HepG2 (cell line): Measurements from ENCODE around the gene ATP1A2. TPM values are rescaled to one million over a fixed set of nuclear protein-coding genes. Genes with fewer than 3 reads are reported as not detected.

Source experiments
- EEA1 ChIP-seq: sonication (generic); formaldehyde crosslinking; IDR thresholded peaks from 2 replicates; pipeline ENCODE4 v1.5.1; 2020; ENCODE audit warnings: mild to moderate bottlenecking, missing genetic modification reagents, borderline replicate concordance
- EZH2 ChIP-seq: conservative IDR thresholded peaks from 2 replicates; pipeline ENCODE4 v1.6.1; 2012; ENCODE audit warnings: mild to moderate bottlenecking, low read depth, low read length, moderate library complexity
- FOXA3 ChIP-seq: IDR thresholded peaks from 2 replicates; pipeline ENCODE4 v1.6.1; 2016; ENCODE audit warnings: missing genetic modification reagents, missing compliant biosample characterization
- MXI1 ChIP-seq: IDR thresholded peaks from 3 replicates; pipeline ENCODE4 v1.6.1; 2012; ENCODE audit warnings: low read depth, low read length, inconsistent platforms, borderline replicate concordance
- NFIB ChIP-seq: sonication (generic); formaldehyde crosslinking; IDR thresholded peaks from 2 replicates; pipeline ENCODE4 v1.9.0; 2021; ENCODE audit warnings: missing genetic modification reagents, mild to moderate bottlenecking, borderline replicate concordance
- NKX3-1 ChIP-seq: sonication (generic); formaldehyde crosslinking; IDR thresholded peaks from 2 replicates; pipeline ENCODE4 v1.5.0; 2020; ENCODE audit warnings: missing genetic modification reagents
- SALL1 ChIP-seq: sonication (generic); formaldehyde crosslinking; IDR thresholded peaks from 2 replicates; pipeline ENCODE4 v1.8.0; 2022; ENCODE audit warnings: mild to moderate bottlenecking, missing genetic modification reagents
- SNRNP70 ChIP-seq: fragments of 200-400 bp; formaldehyde crosslinking; IDR thresholded peaks from 2 replicates; pipeline ENCODE4 v1.6.1; 2017; ENCODE audit warnings: mild to moderate bottlenecking, low read depth, low read length, moderate library complexity
- THYN1 ChIP-seq: sonication (generic); formaldehyde crosslinking; IDR thresholded peaks from 2 replicates; pipeline ENCODE4 v1.8.1; 2023; ENCODE audit warnings: low read depth, mild to moderate bottlenecking, moderate library complexity, missing genetic modification reagents, borderline replicate concordance
- ZBTB20 ChIP-seq: sonication (generic); formaldehyde crosslinking; IDR thresholded peaks from 2 replicates; pipeline ENCODE4 v1.8.1; 2023; ENCODE audit warnings: missing genetic modification reagents, low read depth, mild to moderate bottlenecking, borderline replicate concordance
- ZC3H4 ChIP-seq: sonication (generic); formaldehyde crosslinking; IDR thresholded peaks from 2 replicates; pipeline ENCODE4 v1.4.0; 2020; ENCODE audit warnings: missing genetic modification reagents, borderline replicate concordance
- ZNF343 ChIP-seq: sonication (generic); formaldehyde crosslinking; IDR thresholded peaks from 2 replicates; pipeline ENCODE4 v1.4.0; 2020; ENCODE audit warnings: mild to moderate bottlenecking, missing genetic modification reagents
- ZNF496 ChIP-seq: sonication (generic); formaldehyde crosslinking; IDR thresholded peaks from 2 replicates; pipeline ENCODE4 v1.8.1; 2023; ENCODE audit warnings: mild to moderate bottlenecking, moderate library complexity, missing genetic modification reagents; ENCODE audit not compliant: insufficient replicate concordance
- ZNF510 ChIP-seq: sonication (generic); formaldehyde crosslinking; IDR thresholded peaks from 2 replicates; pipeline ENCODE4 v1.4.0; 2020; ENCODE audit warnings: low read depth, mild to moderate bottlenecking, missing genetic modification reagents
- ZNF572 ChIP-seq: sonication (generic); formaldehyde crosslinking; IDR thresholded peaks from 2 replicates; pipeline ENCODE4 v1.5.1; 2020; ENCODE audit warnings: mild to moderate bottlenecking, missing genetic modification reagents
- polyA plus RNA-seq, 8 experiments: library from polyadenylated mRNA; depleted of rRNA in 3 of 8; stranded (reverse) in 7 of 8; unstranded in 1 of 8; fragments of >200 nt; fragmentation: Illumina TruSeq in 4 of 8; extraction: Trizol in 4 of 8; gene quantifications; 2 replicates each; pipeline versions ENCODE4 v1.2.1 to v1.2.3, GENCODE V29; 2011 to 2016; ENCODE audit warnings: low read depth in 4 of 8, missing spikeins in 1 of 8, mixed read lengths in 1 of 8; ENCODE audit not compliant: insufficient read depth in 1 of 8
- total RNA-seq, 5 experiments: library from RNA; depleted of rRNA; stranded (reverse); fragments of >200 nt; fragmentation: Illumina TruSeq; extraction: Trizol; gene quantifications; 2 replicates each; pipeline ENCODE4 v1.2.3, GENCODE V29; 2016; ENCODE audit warnings: low read depth in 1 of 5
- TF ChIP-seq, protein P1 (sequence below): IDR thresholded peaks from 2 replicates; pipeline ENCODE4 v1.6.1; 2012; ENCODE audit warnings: low read length, improper control_type of control experiment
- TF ChIP-seq, protein P2 (sequence below): sonication (generic); formaldehyde crosslinking; IDR thresholded peaks from 2 replicates; pipeline ENCODE4 v1.4.0; 2020; ENCODE audit warnings: missing genetic modification reagents
- TF ChIP-seq, protein P3 (sequence below): sonication (generic); formaldehyde crosslinking; IDR thresholded peaks from 2 replicates; pipeline ENCODE4 v1.5.1; 2020; ENCODE audit warnings: missing genetic modification reagents, mild to moderate bottlenecking, borderline replicate concordance
- TF ChIP-seq, protein P4 (sequence below): sonication (generic); formaldehyde crosslinking; IDR thresholded peaks from 2 replicates; pipeline ENCODE4 v1.5.0; 2020; ENCODE audit warnings: mild to moderate bottlenecking, missing genetic modification reagents
- TF ChIP-seq, protein P5 (sequence below): sonication (generic); formaldehyde crosslinking; IDR thresholded peaks from 2 replicates; pipeline ENCODE4 v1.4.0; 2020; ENCODE audit warnings: mild to moderate bottlenecking, missing genetic modification reagents

The ATP1A2 gene
- total and polyA plus RNA-seq, 2 of the 13 experiments (the other 11 are each of a cell fraction or from before 2014, with no cell fraction given), result 0.16 TPM; not detected in 1

DNA sequence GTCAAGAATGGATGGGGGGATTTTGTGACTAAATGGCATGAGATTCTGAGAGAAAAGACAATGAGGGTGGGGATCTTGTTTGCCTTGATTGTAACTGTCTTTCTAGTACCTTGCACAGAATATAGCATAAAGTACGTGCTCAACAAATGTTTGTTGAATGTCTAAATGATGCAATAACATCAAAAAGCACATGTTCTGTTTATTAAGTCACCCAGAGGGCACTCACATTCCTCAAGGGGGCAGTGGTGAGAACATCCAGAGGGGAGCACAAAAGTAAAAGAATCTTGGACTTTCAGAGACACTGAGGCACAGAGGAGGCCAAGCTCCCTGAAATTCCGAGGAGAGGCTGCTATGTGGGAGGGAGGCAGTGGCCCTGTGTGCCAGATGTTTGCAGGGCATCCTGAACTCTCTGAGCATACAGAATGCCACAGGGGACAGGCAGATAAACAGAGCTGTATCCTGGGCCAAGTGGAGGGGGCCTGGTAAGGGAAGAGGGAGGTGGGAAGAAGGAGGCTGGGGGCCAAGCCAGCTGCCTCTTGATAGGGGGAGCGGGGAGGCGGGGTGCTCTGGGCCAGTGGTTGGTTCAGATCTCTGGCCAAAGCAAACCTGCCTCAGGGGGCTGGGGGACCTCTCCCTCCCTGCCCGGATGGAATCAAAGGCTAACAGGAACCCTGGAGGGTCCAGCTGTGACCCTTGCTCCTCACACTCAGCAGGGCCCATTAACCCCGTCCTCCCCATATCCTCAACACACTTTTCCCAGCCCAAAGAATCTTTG, 6.5 kb upstream of the ATP1A2 start (continued):
- TF ChIP-seq EZH2 (no peak), NFIB (CRISPR knock-in tag) (no peak), SALL1 (CRISPR knock-in tag) (peak; percentile 68), EEA1 (CRISPR knock-in tag) (no peak), ZNF572 (no peak), NKX3-1 (CRISPR knock-in tag) (no peak), MXI1 (no peak), ZNF343 (CRISPR knock-in tag) (no peak), SNRNP70 (no peak), ZNF510 (no peak), ZC3H4 (no peak), ZBTB20 (CRISPR knock-in tag) (no peak), THYN1 (CRISPR knock-in tag) (no peak), ZNF496 (CRISPR knock-in tag) (no peak), FOXA3 (CRISPR knock-in tag) (no peak)
- TF ChIP-seq, protein P1, sequence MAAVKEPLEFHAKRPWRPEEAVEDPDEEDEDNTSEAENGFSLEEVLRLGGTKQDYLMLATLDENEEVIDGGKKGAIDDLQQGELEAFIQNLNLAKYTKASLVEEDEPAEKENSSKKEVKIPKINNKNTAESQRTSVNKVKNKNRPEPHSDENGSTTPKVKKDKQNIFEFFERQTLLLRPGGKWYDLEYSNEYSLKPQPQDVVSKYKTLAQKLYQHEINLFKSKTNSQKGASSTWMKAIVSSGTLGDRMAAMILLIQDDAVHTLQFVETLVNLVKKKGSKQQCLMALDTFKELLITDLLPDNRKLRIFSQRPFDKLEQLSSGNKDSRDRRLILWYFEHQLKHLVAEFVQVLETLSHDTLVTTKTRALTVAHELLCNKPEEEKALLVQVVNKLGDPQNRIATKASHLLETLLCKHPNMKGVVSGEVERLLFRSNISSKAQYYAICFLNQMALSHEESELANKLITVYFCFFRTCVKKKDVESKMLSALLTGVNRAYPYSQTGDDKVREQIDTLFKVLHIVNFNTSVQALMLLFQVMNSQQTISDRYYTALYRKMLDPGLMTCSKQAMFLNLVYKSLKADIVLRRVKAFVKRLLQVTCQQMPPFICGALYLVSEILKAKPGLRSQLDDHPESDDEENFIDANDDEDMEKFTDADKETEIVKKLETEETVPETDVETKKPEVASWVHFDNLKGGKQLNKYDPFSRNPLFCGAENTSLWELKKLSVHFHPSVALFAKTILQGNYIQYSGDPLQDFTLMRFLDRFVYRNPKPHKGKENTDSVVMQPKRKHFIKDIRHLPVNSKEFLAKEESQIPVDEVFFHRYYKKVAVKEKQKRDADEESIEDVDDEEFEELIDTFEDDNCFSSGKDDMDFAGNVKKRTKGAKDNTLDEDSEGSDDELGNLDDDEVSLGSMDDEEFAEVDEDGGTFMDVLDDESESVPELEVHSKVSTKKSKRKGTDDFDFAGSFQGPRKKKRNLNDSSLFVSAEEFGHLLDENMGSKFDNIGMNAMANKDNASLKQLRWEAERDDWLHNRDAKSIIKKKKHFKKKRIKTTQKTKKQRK, result no peak
- TF ChIP-seq, protein P2, sequence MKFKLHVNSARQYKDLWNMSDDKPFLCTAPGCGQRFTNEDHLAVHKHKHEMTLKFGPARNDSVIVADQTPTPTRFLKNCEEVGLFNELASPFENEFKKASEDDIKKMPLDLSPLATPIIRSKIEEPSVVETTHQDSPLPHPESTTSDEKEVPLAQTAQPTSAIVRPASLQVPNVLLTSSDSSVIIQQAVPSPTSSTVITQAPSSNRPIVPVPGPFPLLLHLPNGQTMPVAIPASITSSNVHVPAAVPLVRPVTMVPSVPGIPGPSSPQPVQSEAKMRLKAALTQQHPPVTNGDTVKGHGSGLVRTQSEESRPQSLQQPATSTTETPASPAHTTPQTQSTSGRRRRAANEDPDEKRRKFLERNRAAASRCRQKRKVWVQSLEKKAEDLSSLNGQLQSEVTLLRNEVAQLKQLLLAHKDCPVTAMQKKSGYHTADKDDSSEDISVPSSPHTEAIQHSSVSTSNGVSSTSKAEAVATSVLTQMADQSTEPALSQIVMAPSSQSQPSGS (CRISPR knock-in tag), result peak; percentile 50; the same call in 1 of the 2 replicates
- TF ChIP-seq, protein P3, sequence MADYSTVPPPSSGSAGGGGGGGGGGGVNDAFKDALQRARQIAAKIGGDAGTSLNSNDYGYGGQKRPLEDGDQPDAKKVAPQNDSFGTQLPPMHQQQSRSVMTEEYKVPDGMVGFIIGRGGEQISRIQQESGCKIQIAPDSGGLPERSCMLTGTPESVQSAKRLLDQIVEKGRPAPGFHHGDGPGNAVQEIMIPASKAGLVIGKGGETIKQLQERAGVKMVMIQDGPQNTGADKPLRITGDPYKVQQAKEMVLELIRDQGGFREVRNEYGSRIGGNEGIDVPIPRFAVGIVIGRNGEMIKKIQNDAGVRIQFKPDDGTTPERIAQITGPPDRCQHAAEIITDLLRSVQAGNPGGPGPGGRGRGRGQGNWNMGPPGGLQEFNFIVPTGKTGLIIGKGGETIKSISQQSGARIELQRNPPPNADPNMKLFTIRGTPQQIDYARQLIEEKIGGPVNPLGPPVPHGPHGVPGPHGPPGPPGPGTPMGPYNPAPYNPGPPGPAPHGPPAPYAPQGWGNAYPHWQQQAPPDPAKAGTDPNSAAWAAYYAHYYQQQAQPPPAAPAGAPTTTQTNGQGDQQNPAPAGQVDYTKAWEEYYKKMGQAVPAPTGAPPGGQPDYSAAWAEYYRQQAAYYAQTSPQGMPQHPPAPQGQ, result no peak
- TF ChIP-seq, protein P4, sequence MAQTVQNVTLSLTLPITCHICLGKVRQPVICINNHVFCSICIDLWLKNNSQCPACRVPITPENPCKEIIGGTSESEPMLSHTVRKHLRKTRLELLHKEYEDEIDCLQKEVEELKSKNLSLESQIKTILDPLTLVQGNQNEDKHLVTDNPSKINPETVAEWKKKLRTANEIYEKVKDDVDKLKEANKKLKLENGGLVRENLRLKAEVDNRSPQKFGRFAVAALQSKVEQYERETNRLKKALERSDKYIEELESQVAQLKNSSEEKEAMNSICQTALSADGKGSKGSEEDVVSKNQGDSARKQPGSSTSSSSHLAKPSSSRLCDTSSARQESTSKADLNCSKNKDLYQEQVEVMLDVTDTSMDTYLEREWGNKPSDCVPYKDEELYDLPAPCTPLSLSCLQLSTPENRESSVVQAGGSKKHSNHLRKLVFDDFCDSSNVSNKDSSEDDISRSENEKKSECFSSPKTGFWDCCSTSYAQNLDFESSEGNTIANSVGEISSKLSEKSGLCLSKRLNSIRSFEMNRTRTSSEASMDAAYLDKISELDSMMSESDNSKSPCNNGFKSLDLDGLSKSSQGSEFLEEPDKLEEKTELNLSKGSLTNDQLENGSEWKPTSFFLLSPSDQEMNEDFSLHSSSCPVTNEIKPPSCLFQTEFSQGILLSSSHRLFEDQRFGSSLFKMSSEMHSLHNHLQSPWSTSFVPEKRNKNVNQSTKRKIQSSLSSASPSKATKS (CRISPR knock-in tag), result 0 out of 2 replicates have a peak, but pooled peaks have one; percentile 35
- TF ChIP-seq, protein P5, sequence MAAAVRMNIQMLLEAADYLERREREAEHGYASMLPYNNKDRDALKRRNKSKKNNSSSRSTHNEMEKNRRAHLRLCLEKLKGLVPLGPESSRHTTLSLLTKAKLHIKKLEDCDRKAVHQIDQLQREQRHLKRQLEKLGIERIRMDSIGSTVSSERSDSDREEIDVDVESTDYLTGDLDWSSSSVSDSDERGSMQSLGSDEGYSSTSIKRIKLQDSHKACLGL (CRISPR knock-in tag), result no peak
